OCI-LY7 (cell line): Measurements from ENCODE around the gene CACNG3. TPM values are rescaled to one million over a fixed set of nuclear protein-coding genes. Genes with fewer than 3 reads are reported as not detected.

ENCODE experiments used
- BruUV-seq: library from RNA; stranded (reverse); fragments of 400-500 nt; replicated peaks from 2 replicates; lab custom pipeline; 2021; lab: Mats Ljungman, UMichigan
- CTCF ChIA-PET: fragments of 300-600 bp; sonication (Branson Sonifier 250); formaldehyde crosslinking; loops from one replicate; lab custom pipeline; 2022; ENCODE audit warnings: antibody characterized with exemption; ENCODE audit not compliant: unreplicated experiment; lab: Charles Lee
- POLR2A ChIA-PET: fragments of 300-600 bp; sonication (Branson Sonifier 250); formaldehyde crosslinking; loops from one replicate; lab custom pipeline; 2022; ENCODE audit warnings: antibody characterized with exemption; lab: Charles Lee
- DNase-seq: peaks from one replicate; pipeline ENCODE4 v3.0.0-alpha.2; 2015; ENCODE audit warnings: low spot score
- H2AFZ ChIP-seq: fragments of 200-600 bp; sonication (generic), shearing (Covaris generic); 2 replicates; pipeline ENCODE4 v1.6.1; 2014; ENCODE audit warnings: mild to moderate bottlenecking, antibody characterized with exemption, low read length, moderate library complexity
- H3K27ac ChIP-seq: fragments of 200-600 bp; sonication (generic); 2 replicates; pipeline ENCODE4 v1.5.1; 2014; ENCODE audit warnings: mixed run types, low read depth, mild to moderate bottlenecking, moderate library complexity, low read length, inconsistent platforms; ENCODE audit not compliant: poor library complexity, severe bottlenecking
- H3K36me3 ChIP-seq: fragments of 200-600 bp; sonication (generic); 2 replicates; pipeline ENCODE4 v1.6.1; 2014; ENCODE audit warnings: mild to moderate bottlenecking, antibody characterized with exemption, low read length, moderate library complexity, mixed read lengths; ENCODE audit not compliant: insufficient read depth
- H3K4me1 ChIP-seq: fragments of 200-600 bp; sonication (generic); 2 replicates; pipeline ENCODE4 v1.5.1; 2014; ENCODE audit warnings: mild to moderate bottlenecking, low read length; ENCODE audit not compliant: insufficient read depth, poor library complexity, severe bottlenecking
- H3K4me2 ChIP-seq: fragments of 200-600 bp; sonication (generic); 2 replicates; pipeline ENCODE4 v1.6.1; 2014; ENCODE audit warnings: mild to moderate bottlenecking, low read length
- H3K4me3 ChIP-seq: fragments of 200-600 bp; sonication (generic); 2 replicates; pipeline ENCODE4 v1.5.1; 2014; ENCODE audit warnings: mild to moderate bottlenecking, low read depth, low read length; ENCODE audit not compliant: poor library complexity, severe bottlenecking
- H3K79me2 ChIP-seq: fragments of 200-600 bp; sonication (generic); 2 replicates; pipeline ENCODE4 v1.6.1; 2016; ENCODE audit warnings: low read depth, mild to moderate bottlenecking, low read length, moderate library complexity, mixed read lengths; ENCODE audit not compliant: insufficient read depth
- H3K9me2 ChIP-seq: fragments of 200-600 bp; sonication (generic); 2 replicates; pipeline ENCODE4 v1.6.1; 2016; ENCODE audit warnings: mild to moderate bottlenecking, low read length, mixed read lengths; ENCODE audit not compliant: insufficient read depth
- H3K9me3 ChIP-seq: fragments of 200-600 bp; sonication (generic); 2 replicates; pipeline ENCODE4 v1.6.1; 2014; ENCODE audit warnings: mild to moderate bottlenecking, mixed run types, low read length, mixed read lengths
- H4K20me1 ChIP-seq: fragments of 200-600 bp; sonication (generic); 2 replicates; pipeline ENCODE4 v1.6.1; 2014; ENCODE audit warnings: mild to moderate bottlenecking, antibody characterized with exemption, low read length, moderate library complexity, mixed read lengths; ENCODE audit not compliant: insufficient read depth
- EZH2phosphoT487 ChIP-seq: fragments of 200-600 bp; sonication (generic); IDR thresholded peaks from 2 replicates; pipeline ENCODE4 v1.6.1; 2018; ENCODE audit warnings: low read depth, borderline replicate concordance, mild to moderate bottlenecking, mixed run types, antibody characterized with exemption, low read length, moderate library complexity, mixed read lengths
- intact Hi-C: fragments of 100-400 bp; cut with micrococcal nuclease; formaldehyde crosslinking; loops from one replicate; pipeline ENCODE4 v1.10.0; 2022; ENCODE audit not compliant: unreplicated experiment
- total RNA-seq, 2 experiments: library from RNA; depleted of rRNA in 1 of 2; stranded (reverse); fragments of >200 nt in 1 of 2; shearing (Covaris generic) in 1 of 2; gene quantifications; 2 replicates each; pipeline ENCODE4 v1.2.3, GENCODE V29; 2014 to 2022
- TF ChIP-seq, protein P1 (sequence below): fragments of 200-600 bp; sonication (generic); conservative IDR thresholded peaks from 2 replicates; pipeline ENCODE4 v1.5.1; 2014; ENCODE audit warnings: mild to moderate bottlenecking, antibody characterized with exemption, low read length, moderate library complexity, mixed read lengths

The CACNG3 gene
- total RNA-seq, 2 experiments from 2014 or later, result 0.06 TPM; not detected in 1

- intact Hi-C loops, result no loop called here
- Histone ChIP-seq H3K79me2 (no peaks in the 10 kb centered on the region), H3K36me3 (no peaks in the 10 kb centered on the region), H3K4me2 (no peak overlapping the region), H3K4me3 (no peak overlapping the region), H2AFZ (no peak overlapping the region), H3K27ac (no peak overlapping the region), H4K20me1 (no peaks in the 10 kb centered on the region), H3K9me2 (no peaks in the 10 kb centered on the region), H3K4me1 (no peaks in the 10 kb centered on the region), H3K9me3 (no peaks in the 10 kb centered on the region)
- ChIA-PET POLR2A (no interaction called here), CTCF (no interaction called here)
- no peak for DNase-seq
- TF ChIP-seq, protein P1, sequence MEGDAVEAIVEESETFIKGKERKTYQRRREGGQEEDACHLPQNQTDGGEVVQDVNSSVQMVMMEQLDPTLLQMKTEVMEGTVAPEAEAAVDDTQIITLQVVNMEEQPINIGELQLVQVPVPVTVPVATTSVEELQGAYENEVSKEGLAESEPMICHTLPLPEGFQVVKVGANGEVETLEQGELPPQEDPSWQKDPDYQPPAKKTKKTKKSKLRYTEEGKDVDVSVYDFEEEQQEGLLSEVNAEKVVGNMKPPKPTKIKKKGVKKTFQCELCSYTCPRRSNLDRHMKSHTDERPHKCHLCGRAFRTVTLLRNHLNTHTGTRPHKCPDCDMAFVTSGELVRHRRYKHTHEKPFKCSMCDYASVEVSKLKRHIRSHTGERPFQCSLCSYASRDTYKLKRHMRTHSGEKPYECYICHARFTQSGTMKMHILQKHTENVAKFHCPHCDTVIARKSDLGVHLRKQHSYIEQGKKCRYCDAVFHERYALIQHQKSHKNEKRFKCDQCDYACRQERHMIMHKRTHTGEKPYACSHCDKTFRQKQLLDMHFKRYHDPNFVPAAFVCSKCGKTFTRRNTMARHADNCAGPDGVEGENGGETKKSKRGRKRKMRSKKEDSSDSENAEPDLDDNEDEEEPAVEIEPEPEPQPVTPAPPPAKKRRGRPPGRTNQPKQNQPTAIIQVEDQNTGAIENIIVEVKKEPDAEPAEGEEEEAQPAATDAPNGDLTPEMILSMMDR, result no peak
- no peak for TF ChIP-seq EZH2phosphoT487
- BruUV-seq, result no TSS peak
Observed at GRCh38 chr16:24378999-24379398, 122.9 kb downstream of the CACNG3 start.

GRCh38 chr16:24381470-24382118 lies 125.5 kb downstream of the CACNG3 start:
- TF ChIP-seq EZH2phosphoT487, result no peak
- Histone ChIP-seq H3K27ac (no peak overlapping the region), H3K4me3 (no peak overlapping the region), H3K9me3 (no peaks in the 10 kb centered on the region), H2AFZ (no peak overlapping the region), H3K36me3 (no peaks in the 10 kb centered on the region), H3K4me1 (no peaks in the 10 kb centered on the region), H3K4me2 (no peak overlapping the region), H3K9me2 (no peaks in the 10 kb centered on the region), H4K20me1 (no peaks in the 10 kb centered on the region), H3K79me2 (no peaks in the 10 kb centered on the region)
- ChIA-PET POLR2A (interaction anchor here (0.7 kb wide), 2 partner anchors 91 to 226 kb away, joined by 6 to 7 read pairs; no protein-coding TSS in a partner anchor), CTCF (no interaction called here)
- intact Hi-C loops, result no loop called here
- no TSS peak for BruUV-seq
- no peak for DNase-seq

- CTCF ChIA-PET, result no interaction called here
- no TSS peak for BruUV-seq
- no peaks in the 10 kb centered on the region for H4K20me1 ChIP-seq
- no peaks in the 10 kb centered on the region for H3K9me2 ChIP-seq
- H3K9me3 ChIP-seq, result no peaks in the 10 kb centered on the region
- no peak overlapping the region for H2AFZ ChIP-seq
- no peak overlapping the region for H3K4me3 ChIP-seq
- POLR2A ChIA-PET, result interaction anchor here (0.6 kb wide), 1 partner anchor 34 kb away, joined by 3 read pairs; no protein-coding TSS in a partner anchor
- TF ChIP-seq, protein P1, result no peak
- TF ChIP-seq EZH2phosphoT487, result no peak
- no peaks in the 10 kb centered on the region for H3K79me2 ChIP-seq
- H3K36me3 ChIP-seq, result no peaks in the 10 kb centered on the region
- no peak overlapping the region for H3K27ac ChIP-seq
- DNase-seq, result no peak
- intact Hi-C loops, result no loop called here
- no peaks in the 10 kb centered on the region for H3K4me1 ChIP-seq
- no peak overlapping the region for H3K4me2 ChIP-seq
Observed at GRCh38 chr16:24382762-24383407, 126.8 kb downstream of the CACNG3 start.
